DOHH2 (cell line): Measurements from ENCODE around the gene CDS1.

Source experiments
- CTCF ChIP-seq: fragments of 200-600 bp; sonication (generic); IDR thresholded peaks from one replicate; pipeline ENCODE4 v1.5.1; 2014; ENCODE audit warnings: antibody characterized with exemption, mild to moderate bottlenecking, low read depth, low read length; ENCODE audit not compliant: poor library complexity, severe bottlenecking
- EZH2phosphoT487 ChIP-seq: fragments of 200-600 bp; sonication (generic); IDR thresholded peaks from 2 replicates; pipeline ENCODE4 v1.6.1; 2017; ENCODE audit warnings: borderline replicate concordance, mild to moderate bottlenecking, antibody characterized with exemption, low read length, moderate library complexity, mixed read lengths

GRCh38 chr4:84688605-84689004 lies 105.7 kb downstream of the CDS1 start:
- TF ChIP-seq CTCF (no peak), EZH2phosphoT487 (no peak)
